NB4 (cell line): ENCODE measurements around the gene PPP2R1B.

Experiments
- CTCF ChIP-seq: IDR thresholded peaks from one replicate; pipeline ENCODE4 v1.5.1; 2012; ENCODE audit warnings: low read depth, low read length
- MAX ChIP-seq: IDR thresholded peaks from 2 replicates; pipeline ENCODE4 v1.6.1; 2011; ENCODE audit warnings: low read depth, low read length
- MYC ChIP-seq: IDR thresholded peaks from 2 replicates; pipeline ENCODE4 v1.6.1; 2011; ENCODE audit warnings: low read depth, low read length
- POLR2A ChIP-seq: IDR thresholded peaks from 2 replicates; pipeline ENCODE4 v1.6.1; 2011; ENCODE audit warnings: mild to moderate bottlenecking; ENCODE audit not compliant: insufficient read length; ENCODE audit errors: extremely low read depth

- no peak for TF ChIP-seq CTCF
- TF ChIP-seq POLR2A = no peak
- no peak for TF ChIP-seq MYC
- TF ChIP-seq MAX = no peak
Observed at GRCh38 chr11:111739299-111739698, 26.9 kb downstream of the PPP2R1B start.
